GM12878 (cell line): ENCODE measurements around the gene ACTN2. TPM values are rescaled to one million over a fixed set of nuclear protein-coding genes. Genes with fewer than 3 reads are reported as not detected.

Experiments
- ATAC-seq: fragments of 200-7000 bp; cut with Tn5 transposase; 3 replicates; pipeline ENCODE4 v1.9.1; 2020; ENCODE audit warnings: mild to moderate bottlenecking, moderate library complexity
- BruUV-seq: library from RNA; stranded (reverse); fragments of 400-500 nt; replicated peaks from 2 replicates; lab custom pipeline; 2021; lab: Mats Ljungman, UMichigan
- CTCF ChIA-PET: fragments of 300-600 bp; sonication (Branson Sonifier 250); formaldehyde crosslinking; extraction: SDS; loops from one replicate; lab custom pipeline; 2021; ENCODE audit warnings: inconsistent platforms; lab: Yijun Ruan, JAX
- POLR2A ChIA-PET: fragments of 350-600 bp; formaldehyde crosslinking; extraction: SDS; loops from one replicate; lab custom pipeline; 2021; ENCODE audit warnings: inconsistent platforms; lab: Charles Lee
- RAD21 ChIA-PET: fragments of 300-600 bp; sonication (Branson Sonifier 250); formaldehyde crosslinking; loops from one replicate; lab custom pipeline; 2023; ENCODE audit warnings: antibody characterized with exemption; ENCODE audit not compliant: unreplicated experiment; lab: Charles Lee
- SMC1A ChIA-PET: fragments of 300-600 bp; sonication (Branson Sonifier 250); formaldehyde crosslinking; loops from one replicate; lab custom pipeline; 2023; ENCODE audit not compliant: unreplicated experiment, uncharacterized antibody; lab: Charles Lee
- DNase-seq: peaks from one replicate; pipeline ENCODE4 v3.0.0-alpha.2; 2011; ENCODE audit warnings: low read depth, low spot score
- FAIRE-seq: peaks from 3 replicates; lab custom pipeline; 2011; peaks lifted over from hg19 to GRCh38; lab: Jason Lieb, UNC
- H2AFZ ChIP-seq: 2 replicates; pipeline ENCODE4 v1.6.0; 2011; ENCODE audit warnings: low read depth, low read length, control low read depth; ENCODE audit not compliant: control insufficient read depth
- H3K27ac ChIP-seq: 2 replicates; pipeline ENCODE4 v1.5.1; 2011; ENCODE audit warnings: control low read depth; ENCODE audit not compliant: control insufficient read depth, insufficient read depth
- H3K27me3 ChIP-seq, 2 experiments: replicated peaks in 1 of 2; 2 replicates each; pipeline versions ENCODE4 v1.6.0 to v1.6.1; 2011; ENCODE audit warnings: low read length in 1 of 2; ENCODE audit not compliant: control insufficient read depth in 2 of 2, insufficient read depth in 2 of 2
- H3K36me3 ChIP-seq, 2 experiments: 2 replicates each; pipeline ENCODE4 v1.5.1; 2011; ENCODE audit warnings: low read length in 1 of 2; ENCODE audit not compliant: control insufficient read depth in 2 of 2, insufficient read depth in 2 of 2
- H3K4me1 ChIP-seq: 2 replicates; pipeline ENCODE4 v1.6.1; 2011; ENCODE audit warnings: mild to moderate bottlenecking, low read length, moderate library complexity, mixed read lengths; ENCODE audit not compliant: control insufficient read depth, insufficient read depth
- H3K4me2 ChIP-seq: 2 replicates; pipeline ENCODE4 v1.6.0; 2011; ENCODE audit warnings: control low read depth; ENCODE audit not compliant: control insufficient read depth, insufficient read depth
- H3K4me3 ChIP-seq: fragments of 200-600 bp; sonication (generic); 2 replicates; pipeline ENCODE4 v1.5.1; 2016
- H3K79me2 ChIP-seq: 2 replicates; pipeline ENCODE4 v1.6.0; 2011; ENCODE audit warnings: low read length; ENCODE audit not compliant: control insufficient read depth, insufficient read depth
- H3K9ac ChIP-seq: 2 replicates; pipeline ENCODE4 v1.8.0; 2011; ENCODE audit warnings: low read length, control low read depth, mixed read lengths; ENCODE audit not compliant: control insufficient read depth, insufficient read depth
- H3K9me3 ChIP-seq: replicated peaks from 3 replicates; pipeline ENCODE4 v1.5.1; 2011; ENCODE audit warnings: mild to moderate bottlenecking, low read length; ENCODE audit not compliant: control insufficient read depth, insufficient read depth
- H4K20me1 ChIP-seq: 2 replicates; pipeline ENCODE4 v1.6.0; 2011; ENCODE audit not compliant: control insufficient read depth, insufficient read depth
- CHD1 ChIP-seq: IDR thresholded peaks from 2 replicates; pipeline ENCODE4 v1.6.1; 2012; ENCODE audit warnings: low read depth, low read length, improper control_type of control experiment
- CHD2 ChIP-seq: IDR thresholded peaks from 2 replicates; pipeline ENCODE4 v1.6.1; 2011; ENCODE audit warnings: low read depth, low read length, improper control_type of control experiment, borderline replicate concordance
- CREM ChIP-seq: IDR thresholded peaks from 2 replicates; pipeline ENCODE4 v1.6.1; 2014; ENCODE audit warnings: antibody characterized with exemption, low read depth
- CUX1 ChIP-seq: IDR thresholded peaks from 2 replicates; pipeline ENCODE4 v1.6.1; 2012; ENCODE audit warnings: improper control_type of control experiment, low read depth, low read length; ENCODE audit not compliant: insufficient replicate concordance
- JUND ChIP-seq: IDR thresholded peaks from 2 replicates; pipeline ENCODE4 v1.6.1; 2012; ENCODE audit warnings: low read depth, mild to moderate bottlenecking, low read length, improper control_type of control experiment, moderate library complexity
- MEF2A ChIP-seq: IDR thresholded peaks from 2 replicates; pipeline ENCODE4 v1.6.1; 2011; ENCODE audit warnings: low read depth, mild to moderate bottlenecking, low read length, moderate library complexity; ENCODE audit not compliant: insufficient read depth
- MTA2 ChIP-seq: fragments of 450-650 bp; IDR thresholded peaks from 2 replicates; pipeline ENCODE4 v1.6.1; 2016; ENCODE audit warnings: low read depth, mild to moderate bottlenecking, moderate library complexity
- NFXL1 ChIP-seq: fragments of 450-650 bp; IDR thresholded peaks from 2 replicates; pipeline ENCODE4 v1.6.1; 2017; ENCODE audit warnings: antibody characterized with exemption, mild to moderate bottlenecking, borderline replicate concordance
- POLR2AphosphoS2 ChIP-seq: IDR thresholded peaks from 2 replicates; pipeline ENCODE4 v1.6.1; 2011; ENCODE audit warnings: low read depth, mild to moderate bottlenecking, low read length, improper control_type of control experiment, moderate library complexity
- RAD21 ChIP-seq: IDR thresholded peaks from 2 replicates; pipeline ENCODE4 v1.6.1; 2011; ENCODE audit warnings: mild to moderate bottlenecking, low read depth, low read length, moderate library complexity; ENCODE audit not compliant: insufficient read depth
- WGBS: methylation state at CpG from one replicate; pipeline ENCODE4 v1.1.6; 2016; ENCODE audit warnings: low lambda C conversion rate; ENCODE audit not compliant: insufficient replicate concordance, insufficient coverage; ENCODE audit errors: missing lambda C conversion rate; 5-methylcytosine and 5-hydroxymethylcytosine counted together
- in situ Hi-C: fragments of 300-500 bp; cut with MboI; formaldehyde crosslinking; loops from 9 replicates; pipeline ENCODE4 v1.14.3; 2018; ENCODE audit warnings: mixed read lengths
- intact Hi-C: fragments of 100-400 bp; cut with micrococcal nuclease; formaldehyde crosslinking; loops from one replicate; pipeline ENCODE4 v1.14.2; 2022; ENCODE audit not compliant: unreplicated experiment
- polyA plus RNA-seq, 11 experiments: library from polyadenylated mRNA; depleted of rRNA in 4 of 11; unstranded in 6 of 11; stranded (reverse) in 5 of 11; fragments of >200 nt; fragmentation: Nextera tagmentation in 4 of 11; fragmentation: Illumina TruSeq in 1 of 11; extraction: Ambion mirVana in 4 of 11; extraction: Trizol in 1 of 11; gene quantifications; 1 replicate in 1 of 11; 2 replicates in 10 of 11; pipeline versions ENCODE4 v1.2.1 to v1.2.3, GENCODE V29; 2011 to 2016; ENCODE audit warnings: inconsistent platforms in 2 of 11, missing spikeins in 2 of 11, low read depth in 1 of 11
- total RNA-seq, 4 experiments: library from RNA; depleted of rRNA in 3 of 4; stranded (reverse); fragments of >200 nt in 3 of 4; fragmentation: Illumina TruSeq in 1 of 4; extraction: Trizol in 1 of 4; gene quantifications; 2 replicates each; pipeline versions ENCODE4 v1.2.1 to v1.2.3, GENCODE V29; 2013 to 2021

ACTN2 gene
- total and polyA plus RNA-seq, 10 of the 15 experiments (the other 5 are each of a cell fraction or from before 2014, with no cell fraction given), result 0.10 TPM; not detected in 9

GRCh38 chr1:236751385-236751784 is 65.1 kb downstream of the ACTN2 start:
- no peak overlapping the region for H3K4me2 ChIP-seq
- 63% methylated on average over 16 of the region's 16 CpGs for WGBS
- H3K4me1 ChIP-seq, result no peaks in the 10 kb centered on the region
- CTCF ChIA-PET, result no interaction called here
- no peaks in the 10 kb centered on the region; a peak in 1 of 4 replicates for H3K27me3 ChIP-seq
- TF ChIP-seq MEF2A (no peak), RAD21 (no peak), POLR2AphosphoS2 (no peak)
- no peak overlapping the region for H3K4me3 ChIP-seq
- SMC1A ChIA-PET, result interaction anchor here (0.6 kb wide), 1 partner anchor 243 kb away, joined by 3 read pairs; no protein-coding TSS in a partner anchor
- no peak overlapping the region for H3K27ac ChIP-seq
- FAIRE-seq (no peak), ATAC-seq (no peak), DNase-seq (no peak)
- intact Hi-C loops, result loop anchor here (10.0 kb wide), 2 partner anchors 373 to 813 kb away; no protein-coding TSS in a partner anchor
- H2AFZ ChIP-seq, result no peak overlapping the region
- POLR2A ChIA-PET, result no interaction called here
- H3K36me3 ChIP-seq, result no peaks in the 10 kb centered on the region
- H3K9ac ChIP-seq, result no peak overlapping the region
- H3K9me3 ChIP-seq, result no peaks in the 10 kb centered on the region
- no TSS peak for BruUV-seq
- RAD21 ChIA-PET, result interaction anchor here (1.2 kb wide), 1 partner anchor 629 kb away, joined by 5 read pairs; no protein-coding TSS in a partner anchor
- no peaks in the 10 kb centered on the region for H3K79me2 ChIP-seq
- no peaks in the 10 kb centered on the region for H4K20me1 ChIP-seq
- in situ Hi-C loops, result loop anchor here (10.0 kb wide), 2 partner anchors 633 to 813 kb away; no protein-coding TSS in a partner anchor

DNA sequence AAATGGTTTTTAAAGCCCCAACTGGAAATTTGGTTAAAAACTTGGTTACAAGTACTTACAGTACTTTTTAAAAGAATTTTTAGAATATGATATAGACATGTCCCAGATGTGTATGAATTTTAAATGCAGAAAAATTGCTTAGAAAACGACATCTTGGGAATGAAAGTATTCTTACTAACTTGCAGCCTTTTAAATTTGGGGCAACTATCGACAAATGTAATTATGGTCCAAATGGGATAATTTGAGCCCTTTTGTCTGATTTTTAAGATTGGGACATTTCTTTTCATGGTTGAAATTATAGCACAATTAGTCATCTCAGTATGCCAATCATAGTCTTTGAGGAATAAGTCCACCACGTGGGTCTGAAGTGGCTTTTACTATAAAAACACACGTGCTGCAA is 65.6 kb downstream of the ACTN2 start:
- intact Hi-C loops, result loop anchor here (2.0 to 10.0 kb wide), 3 partner anchors 373 to 813 kb away; no protein-coding TSS in a partner anchor
- H3K27ac ChIP-seq, result no peak overlapping the region
- H3K36me3 ChIP-seq, result no peaks in the 10 kb centered on the region
- CTCF ChIA-PET, result interaction anchor here (0.6 kb wide), 1 partner anchor 13 kb away, joined by 3 read pairs; no protein-coding TSS in a partner anchor
- H3K79me2 ChIP-seq, result no peaks in the 10 kb centered on the region
- no TSS peak for BruUV-seq
- no peak overlapping the region for H2AFZ ChIP-seq
- no peaks in the 10 kb centered on the region; a peak in 1 of 4 replicates for H3K27me3 ChIP-seq
- no peaks in the 10 kb centered on the region for H3K9me3 ChIP-seq
- H3K9ac ChIP-seq, result no peak overlapping the region
- FAIRE-seq (no peak), DNase-seq (no peak), ATAC-seq (no peak)
- in situ Hi-C loops, result loop anchor here (10.0 kb wide), 2 partner anchors 633 to 813 kb away; no protein-coding TSS in a partner anchor
- H3K4me2 ChIP-seq, result no peak overlapping the region
- SMC1A ChIA-PET, result interaction anchor here (0.6 kb wide), 2 partner anchors 208 to 759 kb away, joined by 4 read pairs; no protein-coding TSS in a partner anchor
- no peaks in the 10 kb centered on the region for H3K4me1 ChIP-seq
- WGBS, result 20% methylated on average over 4 of the region's 4 CpGs
- no peak overlapping the region for H3K4me3 ChIP-seq
- POLR2A ChIA-PET, result no interaction called here
- H4K20me1 ChIP-seq, result no peaks in the 10 kb centered on the region
- RAD21 ChIA-PET, result interaction anchor here (1.2 kb wide), 1 partner anchor 628 kb away, joined by 5 read pairs; no protein-coding TSS in a partner anchor
- no peak for TF ChIP-seq MTA2
- no peak for TF ChIP-seq CREM
- no peak for TF ChIP-seq NFXL1
- no peak for TF ChIP-seq JUND
- no peak for TF ChIP-seq CUX1
- no peak for TF ChIP-seq CHD2
- no peak for TF ChIP-seq CHD1
